DMS 273 (cell line): ENCODE results near the gene NUP85.
"Not testable (repeated sequence)": the region's sequence is repeated elsewhere in the genome, so short reads cannot be mapped to it uniquely, and the experiment has no call there.

Experiments
- DNase-seq: peaks from one replicate; lab custom pipeline; 2025; ENCODE audit not compliant: unreplicated experiment; lab: John Stamatoyannopoulos, UW

The NUP85 gene

GRCh38 chr17:75205037-75205792 is at the start of gene NUP85:
TSS of gene NUP85 (plus strand) at chr17:75205679. CDS start at chr17:75205762, 83 bp downstream.
- peak; percentile 98 for DNase-seq

GRCh38 chr17:75158480-75158879 is 47.0 kb upstream of the NUP85 start:
- DNase-seq = not testable (repeated sequence)

- DNase-seq = no peak
Observed at GRCh38 chr17:75159196-75160031, 46.1 kb upstream of the NUP85 start.

- DNase-seq = no peak
Observed at GRCh38 chr17:75160211-75160610, 45.3 kb upstream of the NUP85 start.

- DNase-seq = no peak
Observed at GRCh38 chr17:75163074-75163473, 42.4 kb upstream of the NUP85 start.

GRCh38 chr17:75164606-75165005 is 40.9 kb upstream of the NUP85 start:
- DNase-seq = not testable (repeated sequence)

GRCh38 chr17:75168998-75169397 is 36.5 kb upstream of the NUP85 start:
- no peak for DNase-seq

GRCh38 chr17:75173526-75173925 is 32.0 kb upstream of the NUP85 start:
- no peak for DNase-seq

GRCh38 chr17:75174996-75175395 is 30.5 kb upstream of the NUP85 start:
- no peak for DNase-seq

- no peak for DNase-seq
Observed at GRCh38 chr17:75176625-75177024, 28.9 kb upstream of the NUP85 start.

- no peak for DNase-seq
Observed at GRCh38 chr17:75178453-75178852, 27.0 kb upstream of the NUP85 start.

GRCh38 chr17:75181110-75181509 is 24.4 kb upstream of the NUP85 start:
- DNase-seq = no peak

- DNase-seq = peak; percentile 55
Observed at GRCh38 chr17:75181608-75182318, 23.7 kb upstream of the NUP85 start.

- DNase-seq = no peak
Observed at GRCh38 chr17:75182319-75182568, 23.2 kb upstream of the NUP85 start.

- DNase-seq = peak; percentile 99
Observed at GRCh38 chr17:75182569-75183436, 22.7 kb upstream of the NUP85 start, which contains the start of gene SUMO2. TSS of gene SUMO2 (minus strand) at chr17:75182959. CDS start at chr17:75182834, 125 bp downstream.

GRCh38 chr17:75183999-75184884 is 21.2 kb upstream of the NUP85 start:
- no peak for DNase-seq

GRCh38 chr17:75188614-75189013 is 16.9 kb upstream of the NUP85 start:
- DNase-seq = no peak

- no peak for DNase-seq
Observed at GRCh38 chr17:75191584-75191983, 13.9 kb upstream of the NUP85 start.

GRCh38 chr17:75194879-75195278 is 10.6 kb upstream of the NUP85 start:
- DNase-seq = no peak
